Activated T-helper 1 cell treated with anti-CD3 and anti-CD28 coated beads, Interleukin-12 subunit alpha, Interleukin-12 subunit beta, Interleukin-2, Interleukin-4 antibody, amounts not matched to agents 30 ng/mL and 10 ng/mL and 1 ng/mL, durations not matched to agents 14 hours and 24 hours and 36 hours (primary cell): ENCODE results near the gene RBM17. TPM values are rescaled to one million over a fixed set of nuclear protein-coding genes. Genes with fewer than 3 reads are reported as not detected.
"Not testable (repeated sequence)": the region's sequence is repeated elsewhere in the genome, so short reads cannot be mapped to it uniquely, and the experiment has no call there.

Experiments
- DNase-seq: peaks from one replicate; pipeline ENCODE4 v3.0.0; 2021; ENCODE audit warnings: low spot score
- H3K27ac Mint-ChIP-seq: one replicate; pipeline ENCODE4 v1.8.0; 2021; ENCODE audit warnings: mild to moderate bottlenecking, mixed read lengths
- H3K27me3 Mint-ChIP-seq: one replicate; pipeline ENCODE4 v1.8.0; 2022; ENCODE audit warnings: mild to moderate bottlenecking, moderate library complexity, mixed read lengths; ENCODE audit not compliant: insufficient read depth
- H3K36me3 Mint-ChIP-seq: one replicate; pipeline ENCODE4 v1.8.0; 2021; ENCODE audit warnings: low read depth, mixed read lengths
- H3K4me1 Mint-ChIP-seq: one replicate; pipeline ENCODE4 v1.8.0; 2021; ENCODE audit warnings: low read depth, mixed read lengths
- H3K4me3 Mint-ChIP-seq: one replicate; pipeline ENCODE4 v1.8.0; 2021; ENCODE audit warnings: mild to moderate bottlenecking, moderate library complexity, mixed read lengths
- H3K9me3 Mint-ChIP-seq: one replicate; pipeline ENCODE4 v1.8.0; 2021; ENCODE audit warnings: mixed read lengths
- intact Hi-C: fragments of 100-400 bp; cut with micrococcal nuclease; formaldehyde crosslinking; loops from one replicate; pipeline ENCODE4 v1.15.1; 2024
- total RNA-seq: library from RNA; stranded (reverse); gene quantifications from 2 replicates; pipeline ENCODE4 v1.2.3, GENCODE V29; 2022

RBM17 gene
- 265 and 283 TPM in 2 replicates for total RNA-seq

DNA sequence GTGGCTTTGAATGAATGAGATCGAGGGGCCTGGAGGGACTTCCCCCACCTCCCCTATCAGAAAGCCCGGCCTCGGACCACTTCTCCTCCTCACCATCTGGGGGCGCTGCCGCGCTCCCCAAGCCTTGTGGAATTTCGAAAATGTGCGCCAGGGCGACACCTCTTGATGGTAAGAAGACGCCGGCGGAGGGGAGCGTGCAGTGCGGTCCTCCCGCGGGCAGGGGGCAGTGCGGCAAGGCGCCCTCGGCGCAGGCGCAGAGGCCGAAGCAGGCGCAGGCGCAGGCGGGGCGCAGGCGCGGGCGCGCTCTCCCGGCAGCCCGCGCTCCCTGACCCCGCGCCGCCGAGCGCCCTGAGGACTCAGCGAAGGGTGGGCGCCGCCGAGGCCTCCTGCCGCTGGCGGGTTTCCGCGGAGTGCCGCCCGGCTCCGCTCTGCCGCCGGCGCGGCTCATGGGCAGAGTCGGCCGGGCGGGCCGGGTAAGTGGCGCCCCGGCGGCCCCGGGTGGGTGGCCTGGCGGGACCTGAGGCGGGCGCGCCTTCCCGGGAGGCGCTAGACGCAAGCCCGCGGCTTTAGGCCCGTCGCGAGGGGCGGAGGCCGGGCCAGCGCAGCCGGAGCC lies at the start of gene RBM17:
Gene RBM17, plus strand, starts transcription at position 314 of the 613 bp plus-strand sequence. CDS start 8,032 bp downstream, outside the sequence.
- H3K9me3 Mint-ChIP-seq: no peaks in the 10 kb centered on the region
- H3K36me3 Mint-ChIP-seq: peaks cover 18% of the 10 kb centered on the region
- peak within 1 kb of the TSS; percentile 88 for H3K27ac Mint-ChIP-seq
- H3K4me1 Mint-ChIP-seq: peaks cover 63% of the 10 kb centered on the region
- peak within 1 kb of the TSS; percentile 95 for H3K4me3 Mint-ChIP-seq
- H3K27me3 Mint-ChIP-seq: no peaks in the 10 kb centered on the region
- intact Hi-C loops: loop anchor here (1.0 to 10.0 kb wide), 8 partner anchors 20 to 462 kb away; partner anchors contain the start of genes ANKRD16, GDI2, IL2RA and TASOR2
- DNase-seq: peak; percentile 98

DNA sequence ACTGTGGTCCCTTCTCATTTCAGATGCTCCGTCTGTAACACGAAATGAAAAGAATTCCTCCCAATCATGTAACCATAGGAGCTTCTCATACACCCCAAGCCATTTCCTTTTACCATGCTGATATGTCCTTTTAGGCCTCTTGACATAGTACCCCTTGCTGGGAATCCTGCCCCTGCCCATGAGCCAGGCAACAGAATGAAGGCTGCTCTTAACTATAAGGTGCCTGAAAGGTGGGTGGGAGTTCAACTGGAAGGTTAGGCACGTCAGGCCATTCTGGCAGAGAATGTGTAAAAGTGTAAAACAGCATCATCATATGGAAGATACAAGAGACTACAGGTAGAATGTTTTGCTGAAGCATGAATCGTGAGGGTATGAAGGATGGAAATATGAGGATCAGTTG lies 49.1 kb upstream of the RBM17 start:
- DNase-seq: no peak
- H3K27ac Mint-ChIP-seq: peak overlapping the region; percentile 61
- H3K27me3 Mint-ChIP-seq: no peaks in the 10 kb centered on the region
- intact Hi-C loops: no loop called here
- H3K4me3 Mint-ChIP-seq: peak overlapping the region; percentile 24
- peaks cover 83% of the 10 kb centered on the region for H3K36me3 Mint-ChIP-seq
- H3K9me3 Mint-ChIP-seq: no peaks in the 10 kb centered on the region
- H3K4me1 Mint-ChIP-seq: peaks cover 97% of the 10 kb centered on the region

GRCh38 chr10:6040205-6040604 lies 48.6 kb upstream of the RBM17 start:
- DNase-seq: no peak
- Mint-ChIP-seq H3K36me3 (peaks cover 85% of the 10 kb centered on the region), H3K9me3 (no peaks in the 10 kb centered on the region), H3K4me3 (no peak overlapping the region), H3K4me1 (peaks cover 97% of the 10 kb centered on the region), H3K27ac (no peak overlapping the region), H3K27me3 (no peaks in the 10 kb centered on the region)
- intact Hi-C loops: no loop called here

GRCh38 chr10:6043377-6043776 lies 45.5 kb upstream of the RBM17 start:
- DNase-seq, H3K9me3 Mint-ChIP-seq, H3K27me3 Mint-ChIP-seq, intact Hi-C loops: not testable (repeated sequence)
- Mint-ChIP-seq H3K4me3 (peak overlapping the region; percentile 4), H3K27ac (peak overlapping the region; percentile 8), H3K36me3 (peaks cover 79% of the 10 kb centered on the region), H3K4me1 (peaks cover 95% of the 10 kb centered on the region)

DNA sequence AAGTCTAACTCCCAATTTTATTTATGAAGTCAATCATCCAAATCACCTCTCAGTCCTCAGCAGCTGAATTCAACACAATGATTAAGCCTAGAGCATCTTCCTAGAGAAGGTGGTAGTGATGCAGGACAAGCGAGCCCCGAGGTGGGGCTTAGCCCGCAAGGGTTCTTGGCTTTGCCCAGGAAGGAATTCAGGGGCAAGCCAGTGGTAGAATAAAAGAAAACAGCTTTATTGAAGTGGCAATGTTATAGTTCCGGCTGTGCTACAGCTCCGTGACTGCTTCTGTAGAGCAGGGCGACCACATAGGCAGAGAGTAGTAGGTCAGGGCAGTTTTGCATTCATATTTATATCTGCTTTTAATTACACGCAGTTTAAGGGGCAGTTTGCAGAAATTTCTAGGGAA lies 44.8 kb upstream of the RBM17 start:
- H3K27ac Mint-ChIP-seq: peak overlapping the region; percentile 89
- H3K4me1 Mint-ChIP-seq: peaks cover 95% of the 10 kb centered on the region
- H3K27me3 Mint-ChIP-seq: no peaks in the 10 kb centered on the region
- DNase-seq: no peak
- peaks cover 80% of the 10 kb centered on the region for H3K36me3 Mint-ChIP-seq
- intact Hi-C loops: loop anchor here (2.0 kb wide), 2 partner anchors 13 to 15 kb away; no protein-coding TSS in a partner anchor
- peak overlapping the region; percentile 64 for H3K4me3 Mint-ChIP-seq
- no peaks in the 10 kb centered on the region for H3K9me3 Mint-ChIP-seq

DNA sequence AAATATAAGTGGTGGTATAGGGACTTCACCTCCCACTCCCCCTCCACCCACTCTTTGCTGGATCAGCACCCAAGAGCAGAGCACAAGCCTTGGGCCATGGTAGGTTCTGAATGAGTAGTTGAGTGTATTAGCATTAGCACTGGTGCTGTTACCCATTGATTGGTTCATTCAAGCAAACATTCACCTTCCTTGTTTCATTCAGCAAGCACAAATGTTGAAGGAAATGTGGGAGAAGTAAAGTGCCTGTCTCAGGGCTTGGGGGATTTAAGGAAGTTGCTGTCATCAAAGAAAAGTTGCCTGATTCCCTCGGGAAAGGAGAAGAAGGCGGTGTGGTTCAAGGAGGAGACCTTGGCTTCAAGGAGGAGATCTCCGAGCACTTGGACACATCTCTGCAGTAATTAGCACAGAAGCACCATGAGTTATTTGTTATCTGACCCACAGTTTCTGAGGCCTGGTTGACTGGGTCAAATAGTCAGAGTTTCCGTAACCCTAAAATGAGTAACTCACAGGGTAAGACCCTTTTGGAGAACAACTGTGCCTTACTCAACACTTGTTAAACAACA lies 44.0 kb upstream of the RBM17 start:
- peaks cover 95% of the 10 kb centered on the region for H3K4me1 Mint-ChIP-seq
- H3K4me3 Mint-ChIP-seq: peak overlapping the region; percentile 64
- peak overlapping the region; percentile 89 for H3K27ac Mint-ChIP-seq
- intact Hi-C loops: loop anchor here (1.0 to 2.0 kb wide), 4 partner anchors 8 to 14 kb away; no protein-coding TSS in a partner anchor
- DNase-seq: no peak
- no peaks in the 10 kb centered on the region for H3K27me3 Mint-ChIP-seq
- H3K36me3 Mint-ChIP-seq: peaks cover 80% of the 10 kb centered on the region
- H3K9me3 Mint-ChIP-seq: no peaks in the 10 kb centered on the region

GRCh38 chr10:6045314-6045848 lies 43.5 kb upstream of the RBM17 start:
- no peaks in the 10 kb centered on the region for H3K27me3 Mint-ChIP-seq
- no peaks in the 10 kb centered on the region for H3K9me3 Mint-ChIP-seq
- peaks cover 81% of the 10 kb centered on the region for H3K36me3 Mint-ChIP-seq
- intact Hi-C loops: loop anchor here (1.0 to 2.0 kb wide), 4 partner anchors 8 to 15 kb away; no protein-coding TSS in a partner anchor
- peak overlapping the region; percentile 89 for H3K27ac Mint-ChIP-seq
- H3K4me1 Mint-ChIP-seq: peaks cover 96% of the 10 kb centered on the region
- DNase-seq: no peak
- H3K4me3 Mint-ChIP-seq: peak overlapping the region; percentile 64

- H3K9me3 Mint-ChIP-seq: no peaks in the 10 kb centered on the region
- H3K27ac Mint-ChIP-seq: peak overlapping the region; percentile 89
- peaks cover 97% of the 10 kb centered on the region for H3K4me1 Mint-ChIP-seq
- H3K27me3 Mint-ChIP-seq: no peaks in the 10 kb centered on the region
- H3K36me3 Mint-ChIP-seq: peaks cover 82% of the 10 kb centered on the region
- peak overlapping the region; percentile 64 for H3K4me3 Mint-ChIP-seq
- intact Hi-C loops: loop anchor here (1.0 to 2.0 kb wide), 4 partner anchors 7 to 15 kb away; no protein-coding TSS in a partner anchor
- DNase-seq: no peak
Observed at GRCh38 chr10:6045878-6046772, 42.7 kb upstream of the RBM17 start.

GRCh38 chr10:6046773-6047611 lies 41.8 kb upstream of the RBM17 start:
- Mint-ChIP-seq H3K27ac (peak overlapping the region; percentile 76), H3K36me3 (peaks cover 81% of the 10 kb centered on the region), H3K9me3 (no peaks in the 10 kb centered on the region), H3K27me3 (no peaks in the 10 kb centered on the region), H3K4me1 (peaks cover 94% of the 10 kb centered on the region), H3K4me3 (peak overlapping the region; percentile 64)
- intact Hi-C loops: no loop called here
- no peak for DNase-seq

- H3K27ac Mint-ChIP-seq: peak overlapping the region; percentile 69
- no peaks in the 10 kb centered on the region for H3K27me3 Mint-ChIP-seq
- intact Hi-C loops: no loop called here
- peaks cover 83% of the 10 kb centered on the region for H3K36me3 Mint-ChIP-seq
- H3K4me3 Mint-ChIP-seq: peak overlapping the region; percentile 28
- no peaks in the 10 kb centered on the region for H3K9me3 Mint-ChIP-seq
- peaks cover 94% of the 10 kb centered on the region for H3K4me1 Mint-ChIP-seq
- no peak for DNase-seq
Observed at GRCh38 chr10:6047847-6048246, 41.0 kb upstream of the RBM17 start.

DNA sequence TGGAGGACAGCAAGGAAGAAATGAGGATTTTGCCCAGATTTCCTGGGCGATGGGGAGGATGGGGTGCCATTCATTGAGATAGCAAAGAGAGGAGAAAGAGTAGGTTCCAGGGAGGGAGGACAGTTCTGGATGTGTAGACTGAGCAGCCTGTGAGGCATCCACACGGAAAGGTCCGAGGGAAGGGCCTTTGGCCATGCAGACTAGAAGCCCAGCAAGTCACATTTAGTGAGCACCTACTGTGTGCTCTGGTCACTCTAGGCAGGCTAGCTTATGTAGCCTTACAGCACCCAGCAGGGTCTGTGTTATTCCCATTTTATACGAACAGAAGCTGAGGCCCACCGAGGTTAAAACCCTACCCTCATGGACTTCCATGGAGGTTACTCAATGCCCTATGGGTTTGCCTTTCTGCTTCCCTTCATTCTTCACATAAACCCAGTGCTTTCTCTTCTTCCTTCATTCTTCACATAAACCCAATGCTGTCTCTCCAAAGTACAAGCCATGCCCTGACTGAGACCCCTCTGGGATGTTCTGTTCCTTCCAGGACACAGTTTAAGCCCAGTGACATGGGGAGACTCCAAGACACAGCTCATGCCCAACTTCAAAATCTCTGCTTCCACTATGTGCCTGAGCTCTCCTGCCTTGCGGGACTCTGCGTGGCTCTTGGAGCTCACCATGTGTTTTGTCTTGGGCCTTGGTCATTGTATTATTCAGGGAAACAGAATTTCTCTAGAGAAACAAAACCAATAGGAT lies 40.4 kb upstream of the RBM17 start:
- H3K36me3 Mint-ChIP-seq: peaks cover 80% of the 10 kb centered on the region
- DNase-seq: no peak
- intact Hi-C loops: no loop called here
- H3K4me3 Mint-ChIP-seq: peak overlapping the region; percentile 28
- peaks cover 94% of the 10 kb centered on the region for H3K4me1 Mint-ChIP-seq
- no peaks in the 10 kb centered on the region for H3K9me3 Mint-ChIP-seq
- H3K27me3 Mint-ChIP-seq: no peaks in the 10 kb centered on the region
- peak overlapping the region; percentile 69 for H3K27ac Mint-ChIP-seq
